DMS153 (cell line): Measurements from ENCODE around the gene CHPF.

Experiments used
- DNase-seq: peaks from one replicate; lab custom pipeline; 2025; lab: John Stamatoyannopoulos, UW

Gene CHPF

GRCh38 chr2:219496825-219497494, 46.6 kb downstream of the CHPF start:
- DNase-seq: no peak

- no peak for DNase-seq
These were observed 47.3 kb downstream of the CHPF start for GRCh38 chr2:219496247-219496824.

- peak; percentile 32 for DNase-seq
These were observed 48.0 kb downstream of the CHPF start for GRCh38 chr2:219495531-219496122.

- DNase-seq: no peak
These were observed 48.6 kb downstream of the CHPF start for GRCh38 chr2:219494952-219495530.

- DNase-seq: no peak
These were observed 50.5 kb downstream of the CHPF start for GRCh38 chr2:219493086-219493485.

GRCh38 chr2:219492575-219492974, 51.0 kb downstream of the CHPF start:
- DNase-seq: no peak

- no peak for DNase-seq
These were observed 52.2 kb downstream of the CHPF start for GRCh38 chr2:219491278-219491963.

GRCh38 chr2:219490600-219491130, 52.9 kb downstream of the CHPF start:
- no peak for DNase-seq

GRCh38 chr2:219490186-219490585, 53.4 kb downstream of the CHPF start:
- DNase-seq: no peak

- DNase-seq: no peak
These were observed 54.3 kb downstream of the CHPF start for GRCh38 chr2:219489315-219489714.
